Activated CD8-positive, alpha-beta T cell treated with anti-CD3 and anti-CD28 coated beads for 36 hours (primary cell): ENCODE data around the gene RNU6-9. TPM values are rescaled to one million over a fixed set of nuclear protein-coding genes. Genes with fewer than 3 reads are reported as not detected.

Experiments used
- ATAC-seq: fragments of 200-7000 bp; cut with Tn5 transposase; one replicate; pipeline ENCODE4 v1.10.0; 2021; ENCODE audit warnings: mild to moderate bottlenecking, moderate library complexity
- CTCF ChIA-PET: fragments of 350-600 bp; sonication (Branson Sonifier 250); formaldehyde crosslinking; loops from one replicate; lab custom pipeline; 2021; ENCODE audit warnings: antibody characterized with exemption; lab: Charles Lee
- POLR2A ChIA-PET: fragments of 350-600 bp; sonication (Branson Sonifier 250); formaldehyde crosslinking; loops from one replicate; lab custom pipeline; 2021; ENCODE audit warnings: antibody characterized with exemption; lab: Charles Lee
- DNase-seq: peaks from one replicate; pipeline ENCODE4 v3.0.0-alpha.2; 2020
- H3K27ac Mint-ChIP-seq: one replicate; pipeline ENCODE4 v1.8.0; 2021; ENCODE audit warnings: mild to moderate bottlenecking, mixed read lengths
- H3K27me3 Mint-ChIP-seq: one replicate; pipeline ENCODE4 v1.8.0; 2021; ENCODE audit warnings: mixed read lengths
- H3K36me3 Mint-ChIP-seq: one replicate; pipeline ENCODE4 v1.8.0; 2021; ENCODE audit warnings: low read depth, mixed read lengths
- H3K4me1 Mint-ChIP-seq: one replicate; pipeline ENCODE4 v1.8.0; 2021; ENCODE audit warnings: low read depth, mixed read lengths
- H3K4me3 Mint-ChIP-seq: one replicate; pipeline ENCODE4 v1.8.0; 2021; ENCODE audit warnings: mild to moderate bottlenecking, moderate library complexity, mixed read lengths
- H3K9me3 Mint-ChIP-seq: one replicate; pipeline ENCODE4 v1.8.0; 2021; ENCODE audit warnings: mixed read lengths
- intact Hi-C: fragments of 100-400 bp; cut with micrococcal nuclease; formaldehyde crosslinking; loops from one replicate; pipeline ENCODE4 v1.10.0; 2022
- total RNA-seq, 2 experiments: library from RNA; stranded (reverse); gene quantifications; one replicate each; pipeline ENCODE4 v1.2.3, GENCODE V29; 2021
- TF ChIP-seq, protein P1 (sequence below): fragments of 200-600 bp; IDR thresholded peaks from one replicate; pipeline ENCODE4 v1.8.0; 2022; ENCODE audit warnings: antibody characterized with exemption, mild to moderate bottlenecking

The RNU6-9 gene
- total RNA-seq, 2 experiments from 2014 or later, result not detected

DNA sequence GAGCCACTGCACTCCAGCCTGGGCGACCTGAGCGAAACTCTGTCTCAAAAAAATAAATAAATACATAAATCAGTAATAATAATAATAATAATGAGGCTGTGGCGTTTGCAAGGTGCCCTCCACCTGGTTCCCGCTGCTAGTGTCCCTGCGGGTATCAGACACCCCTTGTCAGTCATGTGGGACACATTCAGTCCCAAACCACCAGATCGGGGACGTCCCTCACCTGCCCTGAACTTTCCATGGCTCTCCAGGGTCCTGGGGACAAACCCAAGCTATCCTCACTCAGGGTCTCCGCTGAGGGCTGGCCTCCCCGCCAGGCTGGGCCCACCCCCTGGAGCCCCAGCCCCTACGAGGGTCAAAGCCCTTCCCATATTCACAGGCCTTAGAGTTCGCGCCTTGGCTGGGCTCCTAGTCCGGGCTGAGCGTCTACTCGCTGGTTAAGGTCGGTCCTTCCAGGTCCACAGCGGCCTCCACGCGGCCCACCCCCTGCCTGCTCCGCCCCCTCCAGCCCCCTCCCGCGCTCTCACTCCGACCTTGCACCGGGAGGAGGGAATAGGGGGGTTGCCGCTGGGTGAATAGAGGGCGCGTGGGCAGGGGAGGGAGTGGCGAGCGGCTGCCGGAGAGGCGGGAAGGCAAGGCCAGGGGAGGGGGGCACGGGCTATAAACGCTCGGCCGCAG lies 23.5 kb downstream of the RNU6-9 start:
- H3K27ac Mint-ChIP-seq, result no peak overlapping the region
- POLR2A ChIA-PET, result no interaction called here
- H3K4me3 Mint-ChIP-seq, result peak overlapping the region; percentile 43
- CTCF ChIA-PET, result interaction anchor here (2.1 to 2.4 kb wide), 2 partner anchors 24 to 53 kb away, joined by 5 to 13 read pairs; partner anchors contain the start of genes MED16 and RNU6-9
- peaks cover 14% of the 10 kb centered on the region for H3K4me1 Mint-ChIP-seq
- H3K36me3 Mint-ChIP-seq, result peaks cover 5% of the 10 kb centered on the region
- peak; percentile 59 for DNase-seq
- intact Hi-C loops, result loop anchor here (5.0 kb wide), 1 partner anchor 144 kb away; no protein-coding TSS in a partner anchor
- TF ChIP-seq, protein P1, sequence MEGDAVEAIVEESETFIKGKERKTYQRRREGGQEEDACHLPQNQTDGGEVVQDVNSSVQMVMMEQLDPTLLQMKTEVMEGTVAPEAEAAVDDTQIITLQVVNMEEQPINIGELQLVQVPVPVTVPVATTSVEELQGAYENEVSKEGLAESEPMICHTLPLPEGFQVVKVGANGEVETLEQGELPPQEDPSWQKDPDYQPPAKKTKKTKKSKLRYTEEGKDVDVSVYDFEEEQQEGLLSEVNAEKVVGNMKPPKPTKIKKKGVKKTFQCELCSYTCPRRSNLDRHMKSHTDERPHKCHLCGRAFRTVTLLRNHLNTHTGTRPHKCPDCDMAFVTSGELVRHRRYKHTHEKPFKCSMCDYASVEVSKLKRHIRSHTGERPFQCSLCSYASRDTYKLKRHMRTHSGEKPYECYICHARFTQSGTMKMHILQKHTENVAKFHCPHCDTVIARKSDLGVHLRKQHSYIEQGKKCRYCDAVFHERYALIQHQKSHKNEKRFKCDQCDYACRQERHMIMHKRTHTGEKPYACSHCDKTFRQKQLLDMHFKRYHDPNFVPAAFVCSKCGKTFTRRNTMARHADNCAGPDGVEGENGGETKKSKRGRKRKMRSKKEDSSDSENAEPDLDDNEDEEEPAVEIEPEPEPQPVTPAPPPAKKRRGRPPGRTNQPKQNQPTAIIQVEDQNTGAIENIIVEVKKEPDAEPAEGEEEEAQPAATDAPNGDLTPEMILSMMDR, result no peak
- H3K27me3 Mint-ChIP-seq, result peaks cover 2% of the 10 kb centered on the region
- H3K9me3 Mint-ChIP-seq, result no peaks in the 10 kb centered on the region
- ATAC-seq, result no peak

DNA sequence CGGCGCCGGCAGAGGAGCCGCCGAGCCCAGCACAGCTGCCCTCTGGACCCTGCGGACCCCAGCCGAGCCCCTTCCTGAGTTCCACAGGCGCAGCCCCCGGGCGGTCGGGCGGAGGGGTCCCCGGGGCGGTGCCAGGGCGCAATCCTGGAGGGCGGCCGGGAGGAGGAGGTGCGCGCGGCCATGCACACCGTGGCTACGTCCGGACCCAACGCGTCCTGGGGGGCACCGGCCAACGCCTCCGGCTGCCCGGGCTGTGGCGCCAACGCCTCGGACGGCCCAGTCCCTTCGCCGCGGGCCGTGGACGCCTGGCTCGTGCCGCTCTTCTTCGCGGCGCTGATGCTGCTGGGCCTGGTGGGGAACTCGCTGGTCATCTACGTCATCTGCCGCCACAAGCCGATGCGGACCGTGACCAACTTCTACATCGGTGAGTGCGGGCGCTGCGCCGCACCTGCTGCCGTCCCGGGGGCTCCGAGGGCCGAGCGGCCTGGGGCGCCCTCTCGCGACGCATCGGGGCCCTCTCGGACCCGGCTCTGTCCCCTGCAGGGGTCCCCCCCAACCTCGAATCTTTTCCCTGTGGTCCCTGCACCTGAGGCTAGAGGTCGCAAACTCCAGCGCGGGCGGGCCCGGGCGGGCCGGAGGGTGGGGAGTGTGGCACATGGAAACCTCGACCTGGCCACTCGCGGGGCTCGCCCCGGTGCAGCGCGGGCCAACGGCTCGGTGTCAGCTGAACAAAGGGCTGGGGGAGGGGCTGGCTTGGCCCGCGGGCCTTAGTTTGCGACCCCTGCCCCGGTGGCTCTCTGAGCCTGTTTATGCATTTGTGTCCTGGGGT lies 24.3 kb downstream of the RNU6-9 start, which contains the start of gene KISS1R:
Gene KISS1R (plus strand): TSS at position 11 of the 829 bp plus-strand sequence. CDS start 170 bp downstream, at position 181.
- H3K4me3 Mint-ChIP-seq, result peak within 1 kb of the TSS; percentile 73
- H3K9me3 Mint-ChIP-seq, result no peaks in the 10 kb centered on the region
- H3K27me3 Mint-ChIP-seq, result peaks cover 2% of the 10 kb centered on the region
- CTCF ChIA-PET, result interaction anchor here (2.1 to 7.9 kb wide), 4 partner anchors 25 to 65 kb away, joined by 5 to 127 read pairs (median 20); partner anchors contain the start of genes MED16, RNU6-9 and WDR18
- DNase-seq (peak; percentile 65), ATAC-seq (peak; percentile 6)
- intact Hi-C loops, result loop anchor here (5.0 kb wide), 1 partner anchor 145 kb away; no protein-coding TSS in a partner anchor
- H3K36me3 Mint-ChIP-seq, result peaks cover 5% of the 10 kb centered on the region
- no peak within 1 kb of the TSS for H3K27ac Mint-ChIP-seq
- TF ChIP-seq, protein P1, result peak; percentile 88
- POLR2A ChIA-PET, result interaction anchor here (0.8 to 2.3 kb wide), 3 partner anchors 11 to 54 kb away, joined by 3 to 8 read pairs (median 3); no protein-coding TSS in a partner anchor
- peaks cover 16% of the 10 kb centered on the region for H3K4me1 Mint-ChIP-seq

DNA sequence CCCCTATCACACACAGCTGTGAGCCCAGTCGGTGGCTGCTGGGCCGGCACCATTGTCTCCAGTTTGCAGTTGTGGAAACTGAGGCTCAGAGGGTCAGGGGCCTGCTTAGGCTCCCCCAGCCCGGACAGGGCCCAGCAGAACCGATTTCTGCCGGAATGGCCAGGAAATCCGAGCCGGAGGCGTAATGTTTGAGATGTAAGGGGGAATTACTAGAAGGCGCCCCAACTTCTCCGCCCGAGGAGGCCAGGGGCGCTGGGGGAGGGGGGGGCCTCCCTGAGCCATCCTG lies 24.8 kb downstream of the RNU6-9 start:
- Mint-ChIP-seq H3K27ac (no peak overlapping the region), H3K9me3 (no peaks in the 10 kb centered on the region), H3K36me3 (peaks cover 5% of the 10 kb centered on the region), H3K4me3 (peak overlapping the region; percentile 73), H3K4me1 (peaks cover 16% of the 10 kb centered on the region), H3K27me3 (peaks cover 2% of the 10 kb centered on the region)
- CTCF ChIA-PET, result interaction anchor here (4.6 to 7.9 kb wide), 2 partner anchors 55 to 65 kb away, joined by 28 to 127 read pairs; partner anchors contain the start of gene WDR18
- TF ChIP-seq, protein P1, result no peak
- POLR2A ChIA-PET, result interaction anchor here (0.8 to 2.3 kb wide), 3 partner anchors 12 to 55 kb away, joined by 3 to 8 read pairs (median 3); no protein-coding TSS in a partner anchor
- ATAC-seq, result no peak
- DNase-seq, result no peak
- intact Hi-C loops, result loop anchor here (5.0 kb wide), 1 partner anchor 146 kb away; no protein-coding TSS in a partner anchor

DNA sequence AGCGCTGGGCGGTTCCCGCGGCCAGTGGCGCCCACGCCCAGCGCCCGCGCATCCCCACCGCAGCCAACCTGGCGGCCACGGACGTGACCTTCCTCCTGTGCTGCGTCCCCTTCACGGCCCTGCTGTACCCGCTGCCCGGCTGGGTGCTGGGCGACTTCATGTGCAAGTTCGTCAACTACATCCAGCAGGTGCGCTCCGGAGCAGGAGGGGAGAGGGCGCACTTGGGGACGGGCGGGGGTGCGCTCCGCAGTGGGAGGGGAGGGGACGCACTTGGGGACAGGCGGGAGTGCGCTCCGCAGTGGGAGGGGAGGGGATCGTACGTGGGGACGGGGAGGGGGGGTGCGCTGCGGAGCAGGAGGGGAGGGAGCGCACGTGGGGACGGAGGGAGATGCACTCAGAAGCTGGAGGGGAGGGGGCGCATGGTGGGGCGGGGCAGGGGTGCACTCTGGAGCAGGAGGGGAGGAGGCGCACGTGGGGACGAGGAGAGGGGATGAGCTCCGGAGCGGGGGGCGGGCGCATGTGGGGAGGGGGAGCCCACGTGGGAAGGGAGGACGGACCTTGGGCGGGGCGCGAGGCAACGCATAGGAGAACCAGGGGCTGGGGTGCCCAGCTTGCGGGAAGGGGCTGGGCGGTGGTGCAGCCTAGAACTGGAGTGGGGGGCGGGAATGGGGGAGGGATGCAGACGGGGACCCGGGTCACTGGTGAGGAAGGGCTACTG lies 25.4 kb downstream of the RNU6-9 start:
- POLR2A ChIA-PET, result interaction anchor here (0.6 to 2.3 kb wide), 5 partner anchors 8 to 121 kb away, joined by 3 to 8 read pairs (median 3); partner anchors contain the start of gene WDR18
- Mint-ChIP-seq H3K27ac (no peak overlapping the region), H3K27me3 (peaks cover 2% of the 10 kb centered on the region), H3K4me3 (peak overlapping the region; percentile 73), H3K4me1 (peaks cover 16% of the 10 kb centered on the region), H3K9me3 (no peaks in the 10 kb centered on the region), H3K36me3 (peaks cover 4% of the 10 kb centered on the region)
- DNase-seq, result peak; percentile 76
- peak; percentile 26 for ATAC-seq
- intact Hi-C loops, result loop anchor here (5.0 kb wide), 1 partner anchor 146 kb away; no protein-coding TSS in a partner anchor
- TF ChIP-seq, protein P1, result no peak
- CTCF ChIA-PET, result interaction anchor here (0.8 to 7.9 kb wide), 4 partner anchors 10 to 149 kb away, joined by 3 to 127 read pairs (median 20); partner anchors contain the start of gene WDR18
